Panc1 (cell line): Measurements from ENCODE around the gene ETDB.

Experiments used
- CTCF ChIP-seq: fragments of 450-650 bp; IDR thresholded peaks from 2 replicates; pipeline ENCODE4 v1.5.1; 2017; ENCODE audit warnings: mild to moderate bottlenecking
- POLR2AphosphoS5 ChIP-seq: IDR thresholded peaks from 2 replicates; pipeline ENCODE4 v1.6.1; 2012; ENCODE audit warnings: mild to moderate bottlenecking, low read depth, low read length, moderate library complexity
- REST ChIP-seq, 2 experiments: IDR thresholded peaks; 2 replicates each; pipeline ENCODE4 v1.6.1; 2011 to 2012; ENCODE audit warnings: low read depth in 2 of 2, control low read depth in 1 of 2, low read length in 1 of 2, mild to moderate bottlenecking in 1 of 2, moderate library complexity in 1 of 2; ENCODE audit not compliant: insufficient read depth in 1 of 2
- TCF7L2 ChIP-seq: IDR thresholded peaks from 2 replicates; pipeline ENCODE4 v1.6.1; 2011; ENCODE audit warnings: mild to moderate bottlenecking, low read depth, low read length, inconsistent platforms

- TF ChIP-seq CTCF = peak; percentile 83
- no peak for TF ChIP-seq POLR2AphosphoS5
- TF ChIP-seq TCF7L2 = no peak
- TF ChIP-seq REST (IDR thresholded peaks at IDR 0.05; ENCODE audit: insufficient read depth in 1 of 2, low read depth in 2 of 2, low read length in 1 of 2) = no peak
These were observed 34.0 kb downstream of the ETDB start for GRCh38 chrX:135086197-135086854.
